PC-9 (cell line): ENCODE data around the gene ATRNL1. TPM values are rescaled to one million over a fixed set of nuclear protein-coding genes. Genes with fewer than 3 reads are reported as not detected.

ENCODE experiments used
- BruUV-seq: library from RNA; stranded (reverse); fragments of 400-500 nt; replicated peaks from 2 replicates; lab custom pipeline; 2021; lab: Mats Ljungman, UMichigan
- CTCF ChIA-PET: fragments of 300-600 bp; sonication (Branson Sonifier 250); formaldehyde crosslinking; loops from one replicate; lab custom pipeline; 2022; ENCODE audit warnings: antibody characterized with exemption; lab: Charles Lee
- POLR2A ChIA-PET: fragments of 300-600 bp; sonication (Branson Sonifier 250); formaldehyde crosslinking; loops from one replicate; lab custom pipeline; 2022; ENCODE audit warnings: antibody characterized with exemption; ENCODE audit not compliant: unreplicated experiment; lab: Charles Lee
- DNase-seq, 2 experiments: peaks; one replicate each; pipeline versions ENCODE4 v3.0.0 to v3.0.0-alpha.2; 2015 to 2022; ENCODE audit warnings: mixed read lengths in 1 of 2
- H2AFZ ChIP-seq: fragments of 200-600 bp; sonication (generic); 2 replicates; pipeline ENCODE4 v1.8.1; 2017; ENCODE audit warnings: antibody characterized with exemption
- H3F3A ChIP-seq: fragments of 200-600 bp; sonication (generic); 2 replicates; pipeline ENCODE4 v1.8.1; 2017; ENCODE audit warnings: antibody characterized with exemption, mild to moderate bottlenecking, low read depth; ENCODE audit not compliant: insufficient read depth
- H3K27ac ChIP-seq: fragments of 200-600 bp; sonication (generic); 2 replicates; pipeline ENCODE4 v1.6.1; 2016; ENCODE audit warnings: mixed run types
- H3K27me3 ChIP-seq: fragments of 200-600 bp; sonication (generic); 2 replicates; pipeline ENCODE4 v1.6.1; 2016; ENCODE audit warnings: low read depth, mixed run types; ENCODE audit not compliant: insufficient read depth
- H3K36me3 ChIP-seq: fragments of 200-600 bp; sonication (generic); 2 replicates; pipeline ENCODE4 v1.6.1; 2016; ENCODE audit warnings: low read depth, mixed run types
- H3K4me1 ChIP-seq: fragments of 200-600 bp; sonication (generic); replicated peaks from 2 replicates; pipeline ENCODE4 v1.6.1; 2016; ENCODE audit warnings: mixed run types; ENCODE audit not compliant: insufficient read depth
- H3K4me2 ChIP-seq: fragments of 200-600 bp; sonication (generic); 2 replicates; pipeline ENCODE4 v1.6.1; 2017; ENCODE audit warnings: mixed run types
- H3K4me3 ChIP-seq: fragments of 200-600 bp; sonication (generic); 2 replicates; pipeline ENCODE4 v1.6.1; 2016; ENCODE audit warnings: mixed run types
- H3K79me2 ChIP-seq: fragments of 200-600 bp; sonication (generic); 2 replicates; pipeline ENCODE4 v1.6.1; 2017; ENCODE audit warnings: low read depth, mixed run types
- H3K9me2 ChIP-seq: fragments of 200-600 bp; sonication (generic); 2 replicates; pipeline ENCODE4 v1.8.1; 2017; ENCODE audit warnings: mild to moderate bottlenecking; ENCODE audit not compliant: insufficient read depth
- H3K9me3 ChIP-seq: fragments of 200-600 bp; sonication (generic); 2 replicates; pipeline ENCODE4 v1.8.1; 2016; ENCODE audit warnings: low read depth; ENCODE audit not compliant: insufficient read depth
- H4K20me1 ChIP-seq: fragments of 200-600 bp; sonication (generic); 2 replicates; pipeline ENCODE4 v1.8.1; 2017; ENCODE audit not compliant: insufficient read depth
- CTCF ChIP-seq: fragments of 200-600 bp; sonication (generic); conservative IDR thresholded peaks from 2 replicates; pipeline ENCODE4 v1.6.1; 2017; ENCODE audit warnings: mixed run types, antibody characterized with exemption, mild to moderate bottlenecking, moderate library complexity
- EZH2 ChIP-seq: fragments of 200-600 bp; sonication (generic); IDR thresholded peaks from 2 replicates; pipeline ENCODE4 v1.8.0; 2017; ENCODE audit warnings: antibody characterized with exemption, low read depth
- intact Hi-C: fragments of 100-400 bp; cut with micrococcal nuclease; formaldehyde crosslinking; loops from one replicate; pipeline ENCODE4 v1.10.0; 2022; ENCODE audit not compliant: unreplicated experiment
- total RNA-seq: library from RNA; stranded (reverse); gene quantifications from 2 replicates; pipeline ENCODE4 v1.2.3, GENCODE V29; 2021

Gene ATRNL1
- total RNA-seq, 1 experiment from 2014 or later = not detected

DNA sequence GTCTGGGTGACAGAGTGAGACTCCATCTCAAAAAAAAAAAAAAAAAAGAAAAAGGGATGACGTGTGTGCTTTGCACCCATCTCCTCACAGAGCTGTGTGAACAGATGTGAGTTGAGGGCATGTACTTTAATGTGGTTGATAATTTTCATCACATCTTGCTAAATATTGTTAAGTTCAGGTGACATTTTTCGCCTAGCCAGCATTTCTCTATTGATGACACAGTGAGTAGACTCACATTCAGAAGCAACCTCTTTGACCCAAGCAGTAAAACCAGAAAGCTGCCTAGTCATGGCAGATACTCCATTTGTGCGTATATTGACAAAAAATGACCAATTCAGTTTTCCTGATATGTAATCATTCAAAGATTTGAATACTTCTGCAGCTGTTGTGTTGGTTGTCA is 126.0 kb downstream of the ATRNL1 start:
- intact Hi-C loops = no loop called here
- ChIA-PET POLR2A (no interaction called here), CTCF (no interaction called here)
- Histone ChIP-seq H3K4me3 (no peak overlapping the region), H3K9me3 (no peaks in the 10 kb centered on the region), H3K4me2 (no peak overlapping the region), H2AFZ (no peak overlapping the region), H4K20me1 (no peaks in the 10 kb centered on the region), H3K9me2 (no peaks in the 10 kb centered on the region), H3F3A (no peaks in the 10 kb centered on the region), H3K27me3 (no peaks in the 10 kb centered on the region), H3K79me2 (no peaks in the 10 kb centered on the region), H3K4me1 (no peaks in the 10 kb centered on the region), H3K27ac (no peak overlapping the region), H3K36me3 (no peaks in the 10 kb centered on the region)
- BruUV-seq = no TSS peak
- DNase-seq = no peak
- TF ChIP-seq EZH2 (no peak), CTCF (no peak)

DNA sequence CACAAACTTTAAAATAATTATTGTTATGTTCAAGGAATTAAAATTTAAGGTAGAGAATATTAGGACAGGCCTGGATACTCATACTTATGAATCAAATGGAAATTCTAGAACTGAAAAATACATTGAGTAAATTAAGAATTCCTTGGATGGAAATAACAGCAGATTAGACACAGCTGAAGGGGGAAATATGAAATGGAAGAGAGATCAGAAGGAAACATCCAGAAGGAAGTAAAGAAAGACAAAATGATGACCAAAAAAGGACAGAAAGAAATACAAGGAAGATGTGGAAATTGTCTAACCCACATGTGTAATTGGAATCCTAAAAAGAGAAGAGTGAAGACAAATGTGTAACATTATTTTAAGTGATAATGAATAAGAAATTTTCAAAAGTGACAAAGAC is 128.9 kb downstream of the ATRNL1 start:
- no TSS peak for BruUV-seq
- H3K9me3 ChIP-seq = no peaks in the 10 kb centered on the region

DNA sequence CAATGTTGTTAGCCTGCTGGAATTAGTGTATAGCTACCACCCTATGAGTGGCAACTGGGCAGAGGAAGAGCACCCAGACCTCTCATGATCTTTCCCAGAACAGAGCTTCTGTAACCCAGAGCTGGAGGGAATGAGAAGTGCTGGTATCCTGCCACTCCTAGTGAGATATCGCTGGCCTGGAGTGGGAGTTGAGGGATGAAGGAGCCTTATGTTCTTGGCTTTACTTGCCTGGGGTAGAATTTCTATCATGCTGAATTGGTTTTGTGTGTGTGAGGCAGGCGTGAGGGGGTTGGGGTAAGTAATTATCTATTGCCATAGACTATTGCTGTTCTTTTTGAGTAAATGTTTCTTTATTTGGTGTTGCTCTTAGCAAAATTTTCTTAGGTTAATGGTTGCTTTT is 146.6 kb downstream of the ATRNL1 start:
- no peak overlapping the region for H3K4me3 ChIP-seq
- H2AFZ ChIP-seq = no peak overlapping the region
- intact Hi-C loops = no loop called here
- TF ChIP-seq EZH2 = no peak
- no peak for TF ChIP-seq CTCF
- H3K79me2 ChIP-seq = no peaks in the 10 kb centered on the region
- H3K9me3 ChIP-seq = no peaks in the 10 kb centered on the region
- no peaks in the 10 kb centered on the region for H4K20me1 ChIP-seq
- ChIA-PET POLR2A (no interaction called here), CTCF (no interaction called here)
- no peak for DNase-seq
- no peaks in the 10 kb centered on the region for H3K27me3 ChIP-seq
- no peaks in the 10 kb centered on the region for H3K36me3 ChIP-seq
- no peak overlapping the region for H3K27ac ChIP-seq
- H3K9me2 ChIP-seq = no peaks in the 10 kb centered on the region
- no TSS peak for BruUV-seq
- no peaks in the 10 kb centered on the region for H3K4me1 ChIP-seq
- H3F3A ChIP-seq = no peaks in the 10 kb centered on the region
- no peak overlapping the region for H3K4me2 ChIP-seq

More for the DNA sequence above, 128.9 kb downstream of the ATRNL1 start:
- no peaks in the 10 kb centered on the region for H4K20me1 ChIP-seq
- H3K27me3 ChIP-seq = no peaks in the 10 kb centered on the region
- ChIA-PET CTCF (no interaction called here), POLR2A (no interaction called here)
- H3K27ac ChIP-seq = no peak overlapping the region
- no peak overlapping the region for H3K4me3 ChIP-seq
- DNase-seq = no peak
- no peak overlapping the region for H2AFZ ChIP-seq
- TF ChIP-seq EZH2 = no peak
- no peak for TF ChIP-seq CTCF
- intact Hi-C loops = no loop called here
- no peaks in the 10 kb centered on the region for H3K79me2 ChIP-seq
- H3K4me2 ChIP-seq = no peak overlapping the region
- H3K9me2 ChIP-seq = no peaks in the 10 kb centered on the region
- no peaks in the 10 kb centered on the region for H3K4me1 ChIP-seq
- H3F3A ChIP-seq = no peaks in the 10 kb centered on the region
- no peaks in the 10 kb centered on the region for H3K36me3 ChIP-seq
